ENCODE measurements around the gene CNTN6.

The CNTN6 gene

DNA sequence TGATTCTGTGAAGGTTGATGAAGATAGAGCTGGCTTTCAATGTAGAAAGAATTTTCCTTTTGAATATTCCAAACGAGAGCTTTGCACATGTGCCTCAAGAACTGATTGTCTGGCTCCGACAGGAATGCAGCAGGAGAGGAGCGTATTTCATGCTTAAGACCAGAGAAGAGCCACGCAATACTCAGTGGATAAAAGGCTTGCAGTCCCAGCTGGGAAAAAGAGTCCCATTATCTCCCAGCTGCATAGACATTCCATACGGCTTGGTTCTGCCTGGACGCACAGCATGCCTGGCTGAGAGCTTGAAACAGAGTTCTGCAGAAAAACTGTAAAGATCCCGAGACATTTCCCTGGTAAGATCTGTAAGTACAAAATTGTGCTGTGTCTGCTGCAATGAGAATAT, at the start of gene CNTN6:
CNTN6 (plus strand) TSS at position 254 of the 400 bp plus-strand sequence. CDS start 54,985 bp downstream, outside the sequence.
- no peak for DNase-seq (ENCODE audit: low read depth)

DNA sequence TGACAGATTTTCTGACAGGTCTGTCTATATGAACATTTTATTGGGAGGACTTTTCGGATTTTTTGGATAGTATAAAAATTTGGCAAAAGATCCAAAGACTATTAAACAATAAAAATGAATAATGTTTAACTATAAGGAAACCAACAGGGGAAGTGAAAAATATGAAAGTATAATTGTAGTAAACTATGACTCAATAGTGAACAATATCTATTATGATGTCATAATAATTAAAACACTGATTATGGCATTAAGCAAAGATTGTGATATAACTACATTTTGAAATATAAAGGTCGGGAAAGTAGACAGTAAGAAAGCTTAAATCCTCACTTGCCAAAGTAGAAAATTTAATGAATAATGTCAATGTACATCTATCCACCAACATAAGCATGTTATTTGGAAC, 44.3 kb upstream of the CNTN6 start:
- no peak for DNase-seq (ENCODE audit: low read depth)

- no peak for DNase-seq (ENCODE audit: low read depth)
Observed at GRCh38 chr3:1055870-1056269, 37.0 kb upstream of the CNTN6 start.

DNA sequence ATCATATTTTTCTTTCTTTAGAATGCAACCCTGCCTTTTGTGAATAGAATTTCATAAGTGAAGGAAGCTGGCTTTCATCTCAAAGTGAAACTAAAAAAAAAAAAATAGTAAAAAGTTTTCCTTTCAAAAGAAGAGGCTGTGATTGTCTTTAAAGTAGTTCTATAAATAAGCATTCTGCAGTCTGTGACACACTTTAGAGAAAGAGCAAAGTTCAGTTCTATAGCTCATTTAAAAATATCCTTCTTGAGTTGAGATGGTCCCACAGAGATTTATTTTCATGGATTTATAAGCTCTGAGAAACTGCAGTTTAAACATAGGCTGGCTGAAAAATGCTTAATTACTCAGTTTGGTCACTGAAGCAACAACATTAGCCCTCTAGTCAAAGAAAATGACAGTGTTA, 36.1 kb upstream of the CNTN6 start:
- DNase-seq (ENCODE audit: low read depth): no peak

GRCh38 chr3:1057436-1057835, 35.4 kb upstream of the CNTN6 start:
- no peak for DNase-seq (ENCODE audit: low read depth)

GRCh38 chr3:1068985-1069384, 23.8 kb upstream of the CNTN6 start:
- no peak for DNase-seq (ENCODE audit: low read depth)

DNA sequence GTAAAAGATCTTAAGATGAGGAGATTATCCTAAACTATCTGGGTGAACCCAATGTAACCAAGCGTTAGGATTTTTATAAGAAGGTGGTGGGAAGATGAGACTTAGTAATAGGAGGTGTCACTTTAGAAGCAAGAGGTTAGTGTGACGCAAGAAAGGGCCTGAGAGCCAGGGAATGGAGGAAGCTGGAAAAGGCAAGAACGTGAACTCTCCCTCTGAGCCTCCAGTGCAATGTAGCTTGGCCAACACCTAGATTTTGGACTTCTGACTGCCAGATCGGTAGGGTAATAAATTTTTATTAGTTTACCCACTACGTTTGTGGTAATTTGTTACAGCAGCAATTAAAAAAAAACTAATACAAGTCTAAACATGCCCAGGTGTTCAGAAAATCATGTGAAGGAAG, 20.8 kb upstream of the CNTN6 start:
- DNase-seq (ENCODE audit: low read depth): no peak

DNA sequence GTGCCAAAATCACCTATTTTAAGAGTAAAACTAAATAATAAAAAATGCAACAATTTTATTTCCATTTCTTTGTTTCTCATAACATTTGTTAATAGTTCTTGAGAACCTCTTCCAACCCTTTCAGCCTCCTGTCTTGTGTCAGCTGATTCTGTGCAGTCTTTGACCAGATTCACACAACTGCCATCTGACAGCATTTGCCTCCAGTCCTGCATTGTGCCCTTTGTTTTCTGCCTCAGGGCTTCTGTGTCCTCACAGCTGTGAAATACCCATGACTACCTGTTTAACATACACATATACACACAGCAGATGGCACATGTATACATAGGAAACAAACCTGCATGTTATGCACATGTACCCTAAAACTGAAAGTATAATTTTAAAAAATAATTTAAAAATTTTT, 13.2 kb upstream of the CNTN6 start:
- no peak for DNase-seq (ENCODE audit: low read depth)

GRCh38 chr3:1082108-1082507, 10.7 kb upstream of the CNTN6 start:
- DNase-seq (ENCODE audit: low read depth): no peak

DNA sequence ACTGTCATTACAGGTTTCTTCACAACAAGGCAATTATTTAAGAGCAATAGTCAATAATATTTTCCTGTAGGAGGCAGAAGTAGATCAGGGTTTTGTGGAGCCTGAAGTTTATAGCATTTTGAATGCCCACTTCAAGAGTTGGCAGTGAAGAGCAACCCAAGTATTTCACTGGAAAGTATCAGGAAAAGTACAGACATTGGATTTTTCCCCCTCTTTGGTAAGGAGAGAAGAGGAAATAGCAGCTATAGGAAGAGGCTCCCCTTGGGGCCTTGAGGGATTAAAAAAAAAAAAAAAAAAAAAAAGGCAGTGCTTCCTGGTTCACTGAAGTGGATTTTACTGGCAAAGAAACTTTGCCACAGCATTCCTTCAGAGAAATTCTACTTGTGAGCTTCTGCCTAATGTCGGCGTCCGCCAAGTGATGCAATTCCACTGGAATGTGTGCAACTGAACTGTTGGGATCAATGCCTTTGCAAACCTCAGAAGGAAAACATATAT, 5.7 kb upstream of the CNTN6 start:
- no peak for DNase-seq (ENCODE audit: low read depth)

- no peak for DNase-seq (ENCODE audit: low read depth)
Observed at GRCh38 chr3:1088503-1088902, 4.3 kb upstream of the CNTN6 start.

DNA sequence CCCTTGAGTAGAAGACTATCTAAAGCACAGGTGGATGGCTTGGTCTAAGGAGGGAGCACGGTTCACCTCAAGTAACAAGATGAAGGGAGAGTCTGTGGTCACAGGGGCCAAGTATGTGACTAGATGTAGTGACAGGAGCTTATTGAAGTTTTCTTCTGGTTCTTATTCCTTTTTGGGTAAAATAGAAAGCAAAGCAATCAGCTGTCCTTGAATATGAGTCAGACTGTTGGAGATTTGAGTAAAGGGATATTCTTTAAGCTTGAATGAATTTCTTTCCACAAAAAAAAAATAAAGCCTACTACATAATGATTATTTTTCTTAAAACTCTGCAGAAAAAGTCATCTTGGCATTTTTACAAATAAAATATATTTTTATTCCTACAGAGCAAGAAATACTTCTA, 1.5 kb upstream of the CNTN6 start:
- DNase-seq (ENCODE audit: low read depth): no peak

GRCh38 chr3:1092061-1092460, 763 bp upstream of the CNTN6 start:
- no peak for DNase-seq (ENCODE audit: low read depth)

GRCh38 chr3:1093217-1093616, 393 bp downstream of the CNTN6 start:
- no peak for DNase-seq (ENCODE audit: low read depth)

DNA sequence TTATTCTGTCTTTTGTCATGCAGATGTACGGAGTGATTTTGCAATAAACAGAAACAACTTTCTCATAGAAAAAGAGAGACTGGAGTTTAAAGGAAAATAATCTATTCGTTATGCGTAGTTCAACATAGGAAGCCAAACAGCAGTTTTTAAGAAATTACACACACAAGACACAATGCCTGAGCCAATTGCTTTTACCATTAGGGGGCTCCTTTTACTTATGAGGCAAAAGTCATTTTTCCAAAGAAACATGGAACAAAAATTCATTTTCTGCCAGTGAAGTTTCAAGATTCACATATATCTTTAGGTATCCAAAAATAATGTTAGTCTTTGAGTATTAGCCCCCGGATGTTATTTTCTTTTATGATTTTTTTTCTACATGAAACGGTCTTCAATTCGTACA, 10.7 kb downstream of the CNTN6 start:
- no peak for DNase-seq (ENCODE audit: low read depth)

DNA sequence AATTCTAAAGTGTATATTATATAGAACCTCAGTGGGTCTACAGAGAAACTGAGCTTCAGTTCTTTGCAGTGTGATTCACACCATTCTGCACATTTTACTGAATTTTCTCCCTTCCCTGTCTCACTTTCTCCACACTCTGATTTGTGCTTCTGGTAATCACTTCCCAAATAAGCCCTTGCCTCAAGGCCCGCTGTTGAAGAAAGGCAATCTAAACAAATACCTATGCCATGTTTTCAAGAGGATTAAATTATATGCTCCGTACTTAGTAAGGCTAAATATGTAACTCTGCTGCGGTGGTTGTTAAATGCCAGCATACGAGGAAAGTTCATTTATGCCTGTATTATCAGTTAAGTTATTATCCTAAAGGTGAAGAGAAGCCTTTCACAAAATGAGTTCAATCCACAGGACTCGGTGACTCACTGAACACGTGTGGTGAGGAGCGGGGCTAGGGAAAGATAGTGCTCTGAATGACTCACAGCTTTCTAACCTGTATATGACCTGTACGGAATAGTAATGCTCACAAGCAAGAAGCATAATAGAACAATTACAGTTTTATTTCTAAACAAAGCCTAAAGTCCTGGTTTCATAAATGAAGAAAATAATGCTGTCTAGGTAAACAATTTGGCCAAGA, 25.1 kb downstream of the CNTN6 start:
- DNase-seq (ENCODE audit: low read depth): no peak

- no peak for DNase-seq (ENCODE audit: low read depth)
Observed at GRCh38 chr3:1131166-1131565, 38.3 kb downstream of the CNTN6 start.

- no peak for DNase-seq (ENCODE audit: low read depth)
Observed at GRCh38 chr3:1135194-1135593, 42.4 kb downstream of the CNTN6 start.

DNA sequence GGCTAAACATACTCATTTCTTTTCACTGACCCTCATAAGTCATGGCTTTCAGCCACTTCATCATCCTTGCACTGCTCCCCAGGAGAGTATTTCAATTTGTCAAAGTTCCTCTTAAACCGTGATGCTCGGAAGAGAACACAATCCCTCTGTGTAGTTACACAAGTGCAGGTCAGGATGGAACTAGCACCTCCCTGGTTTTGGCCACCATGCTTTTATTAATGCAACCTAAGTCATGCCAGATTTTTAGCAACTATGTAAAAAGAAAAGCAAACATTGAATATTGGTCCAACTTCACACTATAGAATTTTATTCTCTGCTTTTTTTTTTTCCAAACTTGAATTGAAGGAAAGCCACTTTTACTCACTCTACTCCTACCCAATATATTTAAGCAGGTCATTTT, 45.2 kb downstream of the CNTN6 start:
- no peak for DNase-seq (ENCODE audit: low read depth)

GRCh38 chr3:1139071-1139470, 46.2 kb downstream of the CNTN6 start:
- DNase-seq (ENCODE audit: low read depth): no peak

DNA sequence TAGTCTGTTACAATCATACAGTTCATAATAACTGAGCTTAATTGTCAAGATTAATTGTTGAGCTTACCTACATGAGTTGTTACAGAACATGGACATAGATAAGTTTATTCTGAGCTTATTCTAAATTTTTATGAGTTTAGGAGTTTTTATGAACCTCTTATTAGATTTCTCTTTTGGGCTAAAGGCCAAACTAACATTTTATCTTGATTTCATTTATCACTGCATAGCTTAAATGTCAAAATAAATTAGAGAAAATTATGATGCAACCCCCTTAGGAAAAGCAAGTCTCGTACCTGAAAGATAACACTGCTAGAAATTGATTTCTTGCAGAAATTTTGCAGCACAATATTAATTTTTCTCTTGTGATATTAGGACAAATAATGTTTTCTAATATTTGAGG, 54.5 kb downstream of the CNTN6 start:
- DNase-seq (ENCODE audit: low read depth): no peak

GRCh38 chr3:1147819-1148218, 55.0 kb downstream of the CNTN6 start:
- DNase-seq (ENCODE audit: low read depth): no peak

GRCh38 chr3:1164101-1164500, 71.3 kb downstream of the CNTN6 start:
- DNase-seq (ENCODE audit: low read depth): no peak

GRCh38 chr3:1171320-1171719, 78.5 kb downstream of the CNTN6 start:
- no peak for DNase-seq (ENCODE audit: low read depth)

GRCh38 chr3:1172644-1173043, 79.8 kb downstream of the CNTN6 start:
- DNase-seq (ENCODE audit: low read depth): no peak
